Parathyroid adenoma (tissue), 2 donors: ENCODE measurements around the gene CCDC85B.

Experiments
- H2AFZ ChIP-seq: fragments of 300-600 bp; sonication (generic); one replicate; pipeline ENCODE4 v1.7.0; 2017; ENCODE audit warnings: antibody characterized with exemption, mild to moderate bottlenecking
- H3K27ac ChIP-seq: fragments of 300-600 bp; sonication (generic); one replicate; pipeline ENCODE4 v1.7.0; 2017
- H3K27me3 ChIP-seq: fragments of 300-600 bp; sonication (generic); one replicate; pipeline ENCODE4 v1.7.0; 2017; ENCODE audit warnings: low read length; ENCODE audit not compliant: control insufficient read depth, insufficient read depth
- H3K36me3 ChIP-seq: fragments of 300-600 bp; sonication (generic); one replicate; pipeline ENCODE4 v1.7.0; 2017; ENCODE audit warnings: low read length; ENCODE audit not compliant: control insufficient read depth, insufficient read depth
- H3K4me1 ChIP-seq: fragments of 300-600 bp; sonication (generic); one replicate; pipeline ENCODE4 v1.7.0; 2017; ENCODE audit warnings: control low read depth
- H3K4me2 ChIP-seq: fragments of 300-600 bp; sonication (generic); one replicate; pipeline ENCODE4 v1.7.0; 2017; ENCODE audit warnings: low read length
- H3K4me3 ChIP-seq: fragments of 300-600 bp; sonication (generic); one replicate; pipeline ENCODE4 v1.7.0; 2017; ENCODE audit warnings: low read depth, low read length
- H3K79me2 ChIP-seq: fragments of 300-600 bp; sonication (generic); one replicate; pipeline ENCODE4 v1.7.0; 2017; ENCODE audit warnings: control low read depth
- H3K9ac ChIP-seq: fragments of 300-600 bp; sonication (generic); one replicate; pipeline ENCODE4 v1.7.0; 2017; ENCODE audit warnings: mild to moderate bottlenecking
- H3K9me3 ChIP-seq: fragments of 300-600 bp; sonication (generic); one replicate; pipeline ENCODE4 v1.7.0; 2017; ENCODE audit warnings: low read length; ENCODE audit not compliant: control insufficient read depth
- CTCF ChIP-seq: fragments of 300-600 bp; sonication (generic); IDR thresholded peaks from one replicate; pipeline ENCODE4 v1.7.0; 2017; ENCODE audit warnings: antibody characterized with exemption, mild to moderate bottlenecking
- donor health status: primary hyperparathyroidism.

Gene CCDC85B

GRCh38 chr11:65854161-65854592 lies 36.3 kb upstream of the CCDC85B start:
- no peak for TF ChIP-seq CTCF
- no peaks in the 10 kb centered on the region for H3K27me3 ChIP-seq
- no peak overlapping the region for H3K4me3 ChIP-seq
- no peak overlapping the region for H3K27ac ChIP-seq
- no peak overlapping the region for H3K4me2 ChIP-seq
- H3K9ac ChIP-seq: no peak overlapping the region
- no peaks in the 10 kb centered on the region for H3K36me3 ChIP-seq
- no peak overlapping the region for H2AFZ ChIP-seq
- H3K9me3 ChIP-seq: no peaks in the 10 kb centered on the region
- peaks cover 6% of the 10 kb centered on the region for H3K4me1 ChIP-seq
- H3K79me2 ChIP-seq: peaks cover 3% of the 10 kb centered on the region

GRCh38 chr11:65854852-65855837 lies 35.3 kb upstream of the CCDC85B start:
- Histone ChIP-seq H3K4me2 (no peak overlapping the region), H3K9me3 (no peaks in the 10 kb centered on the region), H3K9ac (no peak overlapping the region), H3K27ac (no peak overlapping the region), H3K4me3 (no peak overlapping the region), H3K36me3 (no peaks in the 10 kb centered on the region), H2AFZ (no peak overlapping the region), H3K79me2 (peaks cover 3% of the 10 kb centered on the region), H3K4me1 (peaks cover 6% of the 10 kb centered on the region), H3K27me3 (no peaks in the 10 kb centered on the region)
- TF ChIP-seq CTCF: no peak

GRCh38 chr11:65855927-65856363 lies 34.5 kb upstream of the CCDC85B start:
- no peak for TF ChIP-seq CTCF
- peaks cover 3% of the 10 kb centered on the region for H3K79me2 ChIP-seq
- no peak overlapping the region for H3K27ac ChIP-seq
- no peaks in the 10 kb centered on the region for H3K9me3 ChIP-seq
- no peaks in the 10 kb centered on the region for H3K36me3 ChIP-seq
- H3K9ac ChIP-seq: no peak overlapping the region
- H3K27me3 ChIP-seq: no peaks in the 10 kb centered on the region
- no peak overlapping the region for H3K4me3 ChIP-seq
- H3K4me1 ChIP-seq: peaks cover 6% of the 10 kb centered on the region
- no peak overlapping the region for H2AFZ ChIP-seq
- H3K4me2 ChIP-seq: peak overlapping the region; percentile 83

- Histone ChIP-seq H3K36me3 (no peaks in the 10 kb centered on the region), H3K4me1 (peaks cover 11% of the 10 kb centered on the region), H3K4me2 (peak overlapping the region; percentile 83), H2AFZ (peak overlapping the region; percentile 53), H3K9me3 (no peaks in the 10 kb centered on the region), H3K9ac (peak overlapping the region; percentile 84), H3K4me3 (peak overlapping the region; percentile 90), H3K27me3 (no peaks in the 10 kb centered on the region), H3K79me2 (peaks cover 5% of the 10 kb centered on the region), H3K27ac (peak overlapping the region; percentile 100)
- TF ChIP-seq CTCF: no peak
Observed at GRCh38 chr11:65856689-65857499, 33.6 kb upstream of the CCDC85B start.
